Motor neuron (in vitro differentiated cells): Measurements from ENCODE around the gene TNFRSF14. TPM values are rescaled to one million over a fixed set of nuclear protein-coding genes. Genes with fewer than 3 reads are reported as not detected.

Experiments
- ATAC-seq, 8 experiments: fragments of 200-7000 bp; cut with Tn5 transposase; replicated peaks in 6 of 8; 2 replicates each; pipeline ENCODE4 v1.8.0; 2021; ENCODE audit warnings: mild to moderate bottlenecking in 8 of 8, moderate library complexity in 8 of 8
- H3K27ac ChIP-seq, 2 donors: fragments of 250-450 bp; sonication (Bioruptor Pico); 2 replicates each; pipeline ENCODE4 v1.9.0; 2021; ENCODE audit warnings: antibody characterized with exemption in 2 of 2, mild to moderate bottlenecking in 2 of 2, moderate library complexity in 1 of 2
- H3K4me1 ChIP-seq, 2 donors: fragments of 250-450 bp; sonication (Bioruptor Pico); replicated peaks in 1 of 2; 2 replicates each; pipeline ENCODE4 v1.6.1; 2021; ENCODE audit warnings: antibody characterized with exemption in 2 of 2, mild to moderate bottlenecking in 2 of 2, moderate library complexity in 1 of 2
- H3K4me3 ChIP-seq, 5 donors: fragments of 250-450 bp; sonication (Bioruptor Pico); 2 replicates each; pipeline ENCODE4 v1.9.0; 2021; ENCODE audit warnings: antibody characterized with exemption in 5 of 5, mild to moderate bottlenecking in 5 of 5, moderate library complexity in 4 of 5
- WGBS, 10 experiments: fragments of 450-650 bp; shearing (Covaris generic); methylation state at CpG; one replicate each; pipeline ENCODE4 v1.0.0; 2022; 5-methylcytosine and 5-hydroxymethylcytosine counted together
- in situ Hi-C, 9 experiments: fragments of 400-800 bp; cut with MboI; loops; one replicate each; pipeline ENCODE4 v1.15.0; 2021; ENCODE audit warnings: low sequenced_read_pairs in 9 of 9, low pct_unique_long_range_greater_than_20kb in 2 of 9; ENCODE audit not compliant: unreplicated experiment in 9 of 9
- total RNA-seq, 8 experiments: library from RNA; unstranded; fragments of 300-600 nt; gene quantifications; 2 replicates each; pipeline versions ENCODE4 v1.2.3 to v1.2.4, GENCODE V29; 2022

TNFRSF14 gene
- total RNA-seq, result 10 to 100 TPM in 3 of 8 experiments, 1 to 10 TPM in 3, under 1 TPM in 2; 0.22 to 48.5 (median 3.2) TPM

GRCh38 chr1:2556277-2556677 is at the start of gene TNFRSF14:
TSS of gene TNFRSF14 (plus strand) at chr1:2556371. CDS start at chr1:2556665, 294 bp downstream.
- WGBS, 10 experiments, result 0 to 80% (median 57%) methylated on average over 2 to 8 of the region's 16 CpGs; no CpG with 5 or more reads in 6 of the 10 experiments

DNA sequence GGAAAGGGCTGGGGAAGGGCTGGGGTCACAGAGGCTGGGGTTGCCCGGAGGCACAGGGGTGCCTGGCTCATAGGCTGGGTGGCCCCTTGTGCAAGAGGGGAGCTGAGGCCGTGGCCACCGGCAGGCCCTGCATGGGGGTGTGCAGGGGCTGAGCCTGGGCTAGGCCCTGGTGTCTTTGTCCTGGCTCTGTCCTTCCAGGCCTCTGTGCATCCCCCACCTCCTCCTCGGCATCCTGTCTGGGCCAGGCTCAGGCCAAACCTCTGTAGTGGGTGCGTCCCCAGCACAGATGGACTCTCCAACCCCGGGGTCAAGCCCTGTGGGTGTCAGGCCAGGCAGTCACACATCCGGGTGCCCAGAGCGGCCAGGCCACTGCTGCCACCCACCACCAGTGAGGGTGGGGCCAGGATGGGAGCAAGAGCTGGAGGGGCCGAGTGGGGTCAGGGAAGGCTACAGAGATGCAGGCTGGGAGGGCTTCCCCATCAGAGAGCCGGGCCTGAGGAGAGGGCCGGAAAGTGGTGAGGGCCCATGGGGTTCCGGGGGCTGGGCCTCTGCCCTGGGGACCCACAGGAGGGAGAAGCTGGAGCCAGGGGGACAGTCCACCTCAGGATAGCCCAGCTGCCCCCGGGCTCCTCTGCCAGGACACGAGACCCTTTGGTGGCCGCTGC is 49.1 kb upstream of the TNFRSF14 start:
- 40% methylated on average over 1 of the region's 15 CpGs; no CpG with 5 or more reads in 9 of the 10 experiments for WGBS, 10 experiments
- Histone ChIP-seq H3K4me1 (peaks cover 27 to 29% of the 10 kb centered on the region in 2 donors), H3K4me3 (no peak overlapping the region), H3K27ac (peak overlapping the region in 1 of 2 donors; percentile 13)
- in situ Hi-C loops, result no loop called here
- peak in 3 of 8 experiments; percentile 1 to 58 (median 9) for ATAC-seq

More at GRCh38 chr1:2556277-2556677, at the start of gene TNFRSF14:
- ATAC-seq, result peak; percentile 6 to 72 (median 16)
- Histone ChIP-seq H3K4me1 (peaks cover 29 to 30% of the 10 kb centered on the region in 2 donors), H3K4me3 (no peak within 1 kb of the TSS), H3K27ac (peak within 1 kb of the TSS in 1 of 2 donors; percentile 3)
- in situ Hi-C loops, result loop anchor here in 1 of 9 experiments (25.0 kb wide), 1 partner anchor 881 kb away; no protein-coding TSS in a partner anchor

DNA sequence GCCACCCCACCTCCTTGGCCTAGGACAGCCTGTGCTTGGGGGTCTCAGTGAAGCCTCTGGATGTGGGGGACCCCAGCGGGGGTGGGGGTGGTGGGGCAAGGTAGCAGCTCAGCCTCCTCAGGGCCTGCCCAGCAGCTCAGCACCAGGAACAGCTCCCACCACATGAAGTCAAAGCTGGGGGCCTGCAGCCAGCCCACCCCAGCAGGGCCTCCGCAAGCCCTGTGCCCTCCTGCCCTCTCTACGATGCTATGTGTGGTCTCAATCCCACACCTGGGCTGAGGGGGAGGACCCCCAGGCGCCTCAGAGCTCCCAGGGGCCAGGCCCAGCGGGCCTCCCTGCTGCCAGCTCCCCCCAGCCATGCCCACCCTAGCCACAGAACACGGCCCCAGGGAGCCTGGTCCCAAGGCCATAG is 48.4 kb upstream of the TNFRSF14 start:
- H3K4me3 ChIP-seq, result no peak overlapping the region
- ATAC-seq, result no peak
- 100% methylated on average over 1 of the region's 6 CpGs; no CpG with 5 or more reads in 9 of the 10 experiments for WGBS, 10 experiments
- in situ Hi-C loops, result no loop called here
- H3K4me1 ChIP-seq, result peaks cover 26 to 27% of the 10 kb centered on the region in 2 donors
- H3K27ac ChIP-seq, result no peak overlapping the region

- ATAC-seq, result no peak
- no peak overlapping the region for H3K4me3 ChIP-seq
- no peak overlapping the region for H3K27ac ChIP-seq
- H3K4me1 ChIP-seq, result peaks cover 23 to 26% of the 10 kb centered on the region in 2 donors
- in situ Hi-C loops, result no loop called here
- WGBS, 10 experiments, result 80 to 100% (median 98%) methylated on average over 1 to 6 of the region's 24 CpGs; no CpG with 5 or more reads in 6 of the 10 experiments
These were observed 48.0 kb upstream of the TNFRSF14 start for GRCh38 chr1:2508180-2508579.

- Histone ChIP-seq H3K27ac (no peak overlapping the region), H3K4me3 (no peak overlapping the region), H3K4me1 (peaks cover 18 to 20% of the 10 kb centered on the region in 2 donors)
- 93 to 100% (median 95%) methylated on average over 1 to 25 of the region's 29 CpGs; no CpG with 5 or more reads in 4 of the 10 experiments for WGBS, 10 experiments
- in situ Hi-C loops, result no loop called here
- ATAC-seq, result no peak
These were observed 47.4 kb upstream of the TNFRSF14 start for GRCh38 chr1:2508751-2509150.

DNA sequence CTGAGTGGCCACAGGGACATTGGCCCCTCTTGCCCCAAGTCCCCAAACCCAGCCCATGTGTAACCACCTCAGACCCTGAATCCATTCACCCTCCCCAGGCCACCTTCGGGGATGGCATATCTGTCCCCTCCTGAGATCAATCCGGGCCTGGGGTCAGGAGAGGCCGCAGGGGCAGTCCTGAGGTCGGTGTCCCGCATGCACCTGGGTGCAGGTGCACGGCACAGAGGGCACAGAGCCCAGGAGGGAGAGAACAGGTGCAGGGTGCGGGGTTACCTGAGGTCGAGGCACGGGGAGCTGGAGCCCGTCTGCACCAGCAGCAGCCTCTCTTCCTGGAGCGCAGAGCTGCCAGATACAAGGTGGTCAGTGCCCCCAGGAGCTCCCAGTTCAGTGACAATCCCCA is 46.6 kb upstream of the TNFRSF14 start:
- Histone ChIP-seq H3K4me1 (peaks cover 9 to 12% of the 10 kb centered on the region in 2 donors), H3K27ac (no peak overlapping the region), H3K4me3 (no peak overlapping the region)
- ATAC-seq, result no peak
- in situ Hi-C loops, result no loop called here
- WGBS, 10 experiments, result 91 to 95% methylated on average over 7 to 9 of the region's 11 CpGs; no CpG with 5 or more reads in 8 of the 10 experiments

DNA sequence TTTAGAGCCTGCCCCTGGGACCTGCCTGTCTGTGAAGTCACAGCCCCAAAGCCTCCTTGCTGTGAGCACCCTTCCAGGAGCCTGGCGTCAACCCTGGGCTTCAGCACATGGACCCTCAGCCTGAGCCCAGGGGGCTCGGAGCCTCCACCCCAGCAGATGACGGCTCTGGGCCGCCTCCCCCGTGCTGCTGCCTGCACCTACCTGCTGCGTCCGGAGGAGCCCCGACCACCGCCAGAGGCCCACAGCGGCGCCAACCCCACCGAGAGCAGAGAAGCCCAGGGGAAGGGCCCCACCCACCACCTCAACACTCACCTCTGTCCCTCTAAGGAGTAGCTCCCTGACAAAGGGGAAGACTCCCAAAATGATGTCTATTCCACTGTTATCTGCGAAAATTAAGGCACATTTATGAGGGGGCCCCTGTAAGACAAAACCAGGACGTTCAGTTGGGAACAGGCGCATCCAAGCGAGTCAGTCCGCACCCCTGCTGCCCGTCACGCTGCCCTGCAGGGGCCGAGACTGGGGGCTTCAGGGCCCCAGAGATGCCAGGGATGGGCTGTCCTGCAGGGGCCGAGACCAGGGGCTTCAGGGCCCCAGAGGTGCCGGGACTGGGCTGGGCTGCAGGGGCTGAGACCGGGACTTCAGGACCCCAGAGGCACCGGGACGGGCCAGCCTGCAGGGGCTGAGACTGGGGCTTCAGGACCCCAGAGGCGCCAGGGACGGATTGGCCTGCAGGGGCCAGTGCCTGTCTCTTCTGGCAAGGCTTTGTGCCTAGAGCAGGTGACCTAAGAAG is 45.6 kb upstream of the TNFRSF14 start:
- peaks cover 0 to 2% of the 10 kb centered on the region in 2 donors for H3K4me1 ChIP-seq
- in situ Hi-C loops, result no loop called here
- no peak for ATAC-seq
- H3K4me3 ChIP-seq, result no peak overlapping the region
- 83 to 100% (median 90%) methylated on average over 3 to 16 of the region's 27 CpGs; no CpG with 5 or more reads in 6 of the 10 experiments for WGBS, 10 experiments
- H3K27ac ChIP-seq, result no peak overlapping the region

DNA sequence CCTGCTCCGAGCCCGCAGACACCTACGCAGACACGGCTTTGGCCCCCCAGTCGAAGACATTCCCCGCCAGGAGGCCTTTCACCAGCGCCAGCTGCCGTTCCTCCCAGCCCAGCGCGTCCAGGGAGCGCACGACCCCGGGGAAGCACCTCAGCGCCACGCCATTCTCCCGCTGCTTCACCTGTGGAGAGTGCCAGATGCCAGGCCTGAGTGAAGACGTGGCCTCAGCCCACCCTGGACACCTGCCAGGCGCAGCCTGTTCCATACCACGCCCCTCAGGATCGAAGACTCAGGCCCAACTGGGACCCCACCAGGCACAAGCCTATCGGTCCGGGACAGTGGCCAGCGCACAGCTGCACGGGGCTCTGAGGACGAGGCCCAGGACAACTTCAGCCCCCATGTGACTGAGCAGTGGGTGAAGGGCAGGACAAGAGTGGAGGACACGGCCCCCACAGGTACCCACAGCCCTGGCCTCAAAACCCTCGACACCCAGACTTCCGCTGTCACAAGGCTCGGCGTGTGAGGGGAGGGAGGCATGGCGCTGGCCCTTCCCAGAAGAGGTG is 43.2 kb upstream of the TNFRSF14 start:
- H3K4me1 ChIP-seq, result no peaks in the 10 kb centered on the region
- 81 to 100% (median 93%) methylated on average over 3 to 13 of the region's 31 CpGs; no CpG with 5 or more reads in 5 of the 10 experiments for WGBS, 10 experiments
- ATAC-seq, result peak in 1 of 8 experiments; percentile 3
- no peak overlapping the region for H3K4me3 ChIP-seq
- H3K27ac ChIP-seq, result no peak overlapping the region
- in situ Hi-C loops, result no loop called here

DNA sequence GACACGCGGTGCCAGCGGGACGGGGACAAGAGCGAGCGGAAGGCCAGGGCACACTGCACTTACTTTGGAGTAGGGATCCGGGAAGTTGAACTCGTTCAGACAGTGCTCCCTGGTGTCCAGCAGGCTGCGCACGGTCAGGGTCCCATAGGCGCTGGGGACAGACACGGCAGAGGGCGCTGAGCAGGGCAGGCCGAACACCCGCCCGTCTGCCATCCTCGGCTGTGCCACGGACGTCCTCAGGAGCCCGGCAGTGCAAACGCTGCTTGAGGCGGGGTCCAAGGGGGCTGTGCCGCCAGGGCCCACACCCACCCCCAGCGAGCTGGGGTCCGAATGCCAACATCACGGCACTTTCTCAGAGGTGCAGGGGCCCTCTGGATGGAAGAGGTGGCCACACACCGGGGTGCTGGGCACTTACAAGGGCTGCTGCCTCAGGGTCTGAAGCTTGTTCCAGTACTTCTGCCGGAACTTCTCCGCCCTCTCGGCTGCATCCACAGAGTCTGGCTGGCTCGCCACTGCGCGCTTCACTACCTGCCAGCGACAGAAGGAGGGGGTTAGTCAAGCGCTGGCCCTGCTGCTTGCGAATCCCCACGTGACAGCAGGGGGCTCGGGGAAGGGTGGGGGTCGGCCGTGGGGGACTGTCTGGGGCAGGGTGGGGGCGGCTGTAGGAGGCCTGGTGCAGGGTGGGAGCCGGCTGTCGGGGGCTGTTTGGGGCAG is 42.1 kb upstream of the TNFRSF14 start:
- 90 to 100% (median 94%) methylated on average over 3 to 9 of the region's 43 CpGs; no CpG with 5 or more reads in 5 of the 10 experiments for WGBS, 10 experiments
- no peak overlapping the region for H3K27ac ChIP-seq
- no peak for ATAC-seq
- in situ Hi-C loops, result no loop called here
- no peak overlapping the region for H3K4me3 ChIP-seq
- no peaks in the 10 kb centered on the region for H3K4me1 ChIP-seq

- no peak overlapping the region for H3K27ac ChIP-seq
- no peak overlapping the region for H3K4me3 ChIP-seq
- no peak for ATAC-seq
- in situ Hi-C loops, result no loop called here
- no peaks in the 10 kb centered on the region for H3K4me1 ChIP-seq
- WGBS, 10 experiments, result 73 to 96% (median 93%) methylated on average over 3 to 20 of the region's 45 CpGs; no CpG with 5 or more reads in 5 of the 10 experiments
These were observed 41.1 kb upstream of the TNFRSF14 start for GRCh38 chr1:2514863-2515762.

DNA sequence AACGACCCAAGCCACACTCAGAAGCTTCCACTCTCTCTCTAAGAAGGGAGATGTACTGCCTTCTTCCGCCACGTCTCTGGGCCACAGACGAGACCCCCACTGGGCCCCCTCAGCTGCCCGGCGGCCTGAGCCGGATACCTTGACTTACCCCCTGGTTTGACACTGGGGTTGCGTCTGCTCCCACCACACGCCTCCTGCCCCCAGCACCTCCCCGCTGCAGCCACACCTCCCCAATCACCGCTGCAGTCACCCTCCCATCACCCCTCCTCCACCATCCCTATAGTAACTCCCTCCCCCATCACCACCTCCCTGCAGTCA is 40.4 kb upstream of the TNFRSF14 start:
- H3K4me1 ChIP-seq, result no peaks in the 10 kb centered on the region
- in situ Hi-C loops, result no loop called here
- no peak overlapping the region for H3K27ac ChIP-seq
- WGBS, 10 experiments, result 80 to 100% (median 93%) methylated on average over 1 to 3 of the region's 11 CpGs; no CpG with 5 or more reads in 7 of the 10 experiments
- no peak overlapping the region for H3K4me3 ChIP-seq
- no peak for ATAC-seq

- ATAC-seq, result peak in 1 of 8 experiments; percentile 7
- no peak overlapping the region for H3K4me3 ChIP-seq
- in situ Hi-C loops, result no loop called here
- no peak overlapping the region for H3K27ac ChIP-seq
- WGBS, 10 experiments, result 83 to 100% (median 93%) methylated on average over 1 to 11 of the region's 17 CpGs; no CpG with 5 or more reads in 4 of the 10 experiments
- H3K4me1 ChIP-seq, result no peaks in the 10 kb centered on the region
These were observed 40.0 kb upstream of the TNFRSF14 start for GRCh38 chr1:2516124-2516523.
